Tracheal epithelial cell (primary cell): Measurements from ENCODE around the gene CT45A3. TPM values are rescaled to one million over a fixed set of nuclear protein-coding genes. Genes with fewer than 3 reads are reported as not detected.

Source experiments
- total RNA-seq: library from RNA; depleted of rRNA; stranded (reverse); fragments of >200 nt; gene quantifications from 2 replicates; pipeline ENCODE4 v1.2.1, GENCODE V29; 2014

Gene CT45A3, protein sequence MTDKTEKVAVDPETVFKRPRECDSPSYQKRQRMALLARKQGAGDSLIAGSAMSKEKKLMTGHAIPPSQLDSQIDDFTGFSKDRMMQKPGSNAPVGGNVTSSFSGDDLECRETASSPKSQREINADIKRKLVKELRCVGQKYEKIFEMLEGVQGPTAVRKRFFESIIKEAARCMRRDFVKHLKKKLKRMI
- not detected in 2 replicates for total RNA-seq

DNA sequence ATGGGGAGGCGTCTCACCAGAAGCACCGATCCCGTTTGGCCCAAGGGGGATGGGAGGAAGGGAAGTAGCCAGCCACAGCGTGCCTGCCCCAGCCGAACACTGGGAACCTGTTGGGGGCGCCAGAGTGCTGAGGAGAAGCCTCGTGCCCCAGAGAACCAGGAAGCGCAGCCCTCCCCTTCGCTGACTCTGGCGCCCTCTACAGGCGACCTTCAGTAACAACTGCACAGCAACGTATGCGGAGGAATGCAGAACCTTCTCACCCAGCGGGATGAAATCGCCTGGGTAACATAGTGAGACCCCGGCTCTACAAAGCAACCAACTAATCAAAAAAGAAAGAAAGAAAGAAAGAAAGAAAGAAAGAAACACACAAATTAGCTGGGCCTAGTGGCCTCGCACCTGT, at the start of gene CT45A3:
TSS of gene CT45A3 (minus strand) at position 101 of the 400 bp plus-strand sequence. CDS start 3,747 bp downstream, outside the sequence.

GRCh38 chrX:135802687-135803086, 34.7 kb upstream of the CT45A3 start, which contains the start of gene CT45A6:
Gene CT45A6 (minus strand): TSS chrX:135802787. CDS start chrX:135798993, 3,794 bp downstream.

DNA sequence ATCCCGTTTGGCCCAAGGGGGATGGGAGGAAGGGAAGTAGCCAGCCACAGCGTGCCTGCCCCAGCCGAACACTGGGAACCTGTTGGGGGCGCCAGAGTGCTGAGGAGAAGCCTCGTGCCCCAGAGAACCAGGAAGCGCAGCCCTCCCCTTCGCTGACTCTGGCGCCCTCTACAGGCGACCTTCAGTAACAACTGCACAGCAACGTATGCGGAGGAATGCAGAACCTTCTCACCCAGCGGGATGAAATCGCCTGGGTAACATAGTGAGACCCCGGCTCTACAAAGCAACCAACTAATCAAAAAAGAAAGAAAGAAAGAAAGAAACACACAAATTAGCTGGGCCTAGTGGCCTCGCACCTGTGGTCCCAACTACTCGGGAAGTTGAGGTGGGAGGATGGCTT, 17.4 kb upstream of the CT45A3 start, which contains the start of gene CT45A5:
TSS of gene CT45A5 (minus strand) at position 101 of the 400 bp plus-strand sequence. CDS start 3,774 bp downstream, outside the sequence.

DNA sequence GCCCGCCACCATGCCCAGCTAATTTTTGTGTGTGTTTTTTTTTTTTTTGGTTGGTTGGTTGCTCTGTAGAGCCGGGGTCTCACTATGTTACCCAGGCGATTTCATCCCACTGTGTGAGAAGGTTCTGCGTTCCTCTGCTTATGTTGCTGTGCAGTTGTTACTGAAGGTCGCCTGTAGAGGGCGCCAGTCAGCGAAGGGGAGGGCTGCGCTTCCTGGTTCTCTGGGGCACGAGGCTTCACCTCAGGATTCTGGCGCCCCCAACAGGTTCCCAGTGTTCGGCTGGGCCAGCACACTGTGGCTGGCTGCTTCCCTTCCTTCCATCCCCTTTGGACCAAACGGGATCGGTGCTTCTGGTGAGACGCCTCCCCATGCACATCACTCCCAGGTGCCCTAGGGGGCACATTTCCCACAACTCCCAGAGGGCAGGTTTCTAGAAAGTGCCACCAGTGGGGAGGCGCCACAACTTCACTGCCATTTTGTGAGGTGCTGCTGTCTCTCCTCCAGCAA, 54.8 kb downstream of the CT45A3 start, which contains the start of gene CT45A1:
TSS of gene CT45A1 (plus strand) at position 457 of the 507 bp plus-strand sequence. CDS start 5,302 bp downstream, outside the sequence.

Other genes with a start within 250 kb of the CT45A3 start
- 2.7 and 5.5 TPM in 2 replicates for gene INTS6L, start 247.5 kb downstream of the CT45A3 start, total RNA-seq
- gene CT45A1, start 54.6 kb downstream of the CT45A3 start, total RNA-seq = not detected in 2 replicates
- gene CT45A5, start 17.3 kb upstream of the CT45A3 start, total RNA-seq = not detected in 2 replicates
- not detected in 2 replicates for gene CT45A6, start 34.6 kb upstream of the CT45A3 start, total RNA-seq
- not detected in 2 replicates for gene CT45A2, start 51.8 kb upstream of the CT45A3 start, total RNA-seq
- not detected in 2 replicates for gene CT45A7, start 69.1 kb upstream of the CT45A3 start, total RNA-seq
- not detected in 2 replicates for gene CT45A8, start 86.3 kb upstream of the CT45A3 start, total RNA-seq
- not detected in 2 replicates for gene CT45A9, start 103.6 kb upstream of the CT45A3 start, total RNA-seq
- not detected in 2 replicates for gene CT45A10, start 125.3 kb upstream of the CT45A3 start, total RNA-seq
- gene SAGE1, start 125.5 kb upstream of the CT45A3 start, total RNA-seq = not detected in 2 replicates
- 9.4 and 13.9 TPM in 2 replicates for gene MMGT1, start 205.8 kb upstream of the CT45A3 start, total RNA-seq
- 15.2 and 19.6 TPM in 2 replicates for gene SLC9A6, start 217.2 kb upstream of the CT45A3 start, total RNA-seq